T-helper 2 cell treated with Interferon-gamma antibody and Interleukin-4, amounts not matched to agents 5 μg/mL and 100 μg/mL, for 36 hours (primary cell): ENCODE measurements around the gene UBE2A.

Source experiments
- DNase-seq: peaks from one replicate; pipeline ENCODE4 v3.0.0; 2021; ENCODE audit warnings: low spot score
- H3K27ac Mint-ChIP-seq: one replicate; pipeline ENCODE4 v1.8.0; 2021; ENCODE audit warnings: mild to moderate bottlenecking, mixed read lengths
- H3K27me3 Mint-ChIP-seq: one replicate; pipeline ENCODE4 v1.8.0; 2021; ENCODE audit warnings: low read depth, mixed read lengths
- H3K36me3 Mint-ChIP-seq: one replicate; pipeline ENCODE4 v1.8.0; 2021; ENCODE audit warnings: low read depth, mixed read lengths
- H3K4me1 Mint-ChIP-seq: one replicate; pipeline ENCODE4 v1.8.0; 2021; ENCODE audit warnings: low read depth, mixed read lengths
- H3K4me3 Mint-ChIP-seq: one replicate; pipeline ENCODE4 v1.8.0; 2022; ENCODE audit warnings: mild to moderate bottlenecking, moderate library complexity, mixed read lengths
- H3K9me3 Mint-ChIP-seq: one replicate; pipeline ENCODE4 v1.8.0; 2021; ENCODE audit warnings: mixed read lengths

The UBE2A gene

GRCh38 chrX:119624951-119625668, 50.7 kb downstream of the UBE2A start:
- H3K27me3 Mint-ChIP-seq: no peaks in the 10 kb centered on the region
- no peak for DNase-seq
- H3K9me3 Mint-ChIP-seq: no peaks in the 10 kb centered on the region
- H3K27ac Mint-ChIP-seq: no peak overlapping the region
- H3K36me3 Mint-ChIP-seq: peaks cover 24% of the 10 kb centered on the region
- H3K4me3 Mint-ChIP-seq: no peak overlapping the region
- no peaks in the 10 kb centered on the region for H3K4me1 Mint-ChIP-seq

- Mint-ChIP-seq H3K36me3 (peaks cover 26% of the 10 kb centered on the region), H3K27ac (no peak overlapping the region), H3K27me3 (no peaks in the 10 kb centered on the region), H3K4me3 (no peak overlapping the region), H3K4me1 (no peaks in the 10 kb centered on the region), H3K9me3 (no peaks in the 10 kb centered on the region)
- no peak for DNase-seq
Measured at GRCh38 chrX:119625843-119626242, 51.5 kb downstream of the UBE2A start.
